HEK293 (cell line): Measurements from ENCODE around the gene GRN.
A peak's percentile ranks its signal among the peaks of the same experiment; 100 is the strongest.
"Not testable (repeated sequence)": the region's sequence is repeated elsewhere in the genome, so short reads cannot be mapped to it uniquely, and the experiment has no call there.

Experiments
- CTCF ChIA-PET: fragments of 350-600 bp; formaldehyde crosslinking; extraction: SDS; loops from one replicate; lab custom pipeline; 2021; ENCODE audit warnings: antibody characterized with exemption; lab: Yijun Ruan, JAX
- POLR2A ChIA-PET: fragments of 300-600 bp; formaldehyde crosslinking; extraction: SDS; loops from one replicate; lab custom pipeline; 2020; ENCODE audit warnings: antibody characterized with exemption, inconsistent platforms; lab: Yijun Ruan, JAX
- H3K27ac ChIP-seq: fragments of 200-500 bp; sonication (Bioruptor generic); 2 replicates; pipeline ENCODE4 v1.5.1; 2014; ENCODE audit warnings: low read depth, low read length, control low read depth, inconsistent platforms; ENCODE audit errors: extremely low read depth
- H3K36me3 ChIP-seq, 2 experiments: fragments of 200-500 bp in 1 of 2; sonication (Bioruptor generic) in 1 of 2; 1 replicate in 1 of 2; 2 replicates in 1 of 2; pipeline ENCODE4 v1.5.1; 2014 to 2017; ENCODE audit warnings: inconsistent platforms in 2 of 2, low read length in 2 of 2; ENCODE audit not compliant: control insufficient read depth in 2 of 2, insufficient read depth in 1 of 2
- H3K4me1 ChIP-seq: fragments of 200-500 bp; sonication (Bioruptor generic); 2 replicates; pipeline ENCODE4 v1.5.1; 2014; ENCODE audit warnings: mild to moderate bottlenecking, low read length, inconsistent platforms; ENCODE audit not compliant: control insufficient read depth, insufficient read depth
- H3K4me3 ChIP-seq: 2 replicates; pipeline ENCODE4 v1.5.1; 2011; ENCODE audit warnings: low read depth, mild to moderate bottlenecking, control low read depth, low read length, moderate library complexity
- H3K9me3 ChIP-seq: fragments of 200-500 bp; sonication (Bioruptor generic); 2 replicates; pipeline ENCODE4 v1.5.1; 2014; ENCODE audit warnings: low read depth, low read length, inconsistent platforms; ENCODE audit not compliant: control insufficient read depth, insufficient read depth
- KLF1 ChIP-seq: fragments of 450-650 bp; formaldehyde crosslinking; IDR thresholded peaks from 2 replicates; pipeline ENCODE4 v1.5.1; 2016; ENCODE audit warnings: missing biosample characterization, missing genetic modification characterization
- ZBTB11 ChIP-seq: fragments of 450-650 bp; formaldehyde crosslinking; conservative IDR thresholded peaks from 2 replicates; pipeline ENCODE4 v1.5.1; 2016; ENCODE audit warnings: low read depth, missing biosample characterization, missing genetic modification characterization
- ZNF335 ChIP-seq: fragments of 450-650 bp; formaldehyde crosslinking; conservative IDR thresholded peaks from 2 replicates; pipeline ENCODE4 v1.5.1; 2016; ENCODE audit warnings: missing biosample characterization, missing genetic modification characterization
- TF ChIP-seq, protein P1 (sequence below): fragments of 450-650 bp; formaldehyde crosslinking; IDR thresholded peaks from 2 replicates; pipeline ENCODE4 v1.5.1; 2016; ENCODE audit warnings: missing biosample characterization, missing genetic modification characterization
- TF ChIP-seq, protein P2 (sequence below): fragments of 450-650 bp; formaldehyde crosslinking; IDR thresholded peaks from 2 replicates; pipeline ENCODE4 v1.5.1; 2016; ENCODE audit warnings: missing biosample characterization, missing genetic modification characterization
- TF ChIP-seq, protein P3 (sequence below): fragments of 450-650 bp; formaldehyde crosslinking; optimal IDR thresholded peaks from 2 replicates; pipeline ENCODE3; 2016; ENCODE audit warnings: missing biosample characterization, mild to moderate bottlenecking, missing genetic modification characterization

GRN gene

GRCh38 chr17:44347206-44348055 lies 2.3 kb downstream of the GRN start:
- H3K36me3 ChIP-seq = peaks cover 0 to 38% of the 10 kb centered on the region in 2 experiments; a peak in 1 of 3 replicates
- H3K4me1 ChIP-seq, H3K27ac ChIP-seq, H3K4me3 ChIP-seq, H3K9me3 ChIP-seq: not testable (repeated sequence)
- TF ChIP-seq KLF1 (tag by site-specific recombination) = peak; percentile 51
- TF ChIP-seq, protein P1, sequence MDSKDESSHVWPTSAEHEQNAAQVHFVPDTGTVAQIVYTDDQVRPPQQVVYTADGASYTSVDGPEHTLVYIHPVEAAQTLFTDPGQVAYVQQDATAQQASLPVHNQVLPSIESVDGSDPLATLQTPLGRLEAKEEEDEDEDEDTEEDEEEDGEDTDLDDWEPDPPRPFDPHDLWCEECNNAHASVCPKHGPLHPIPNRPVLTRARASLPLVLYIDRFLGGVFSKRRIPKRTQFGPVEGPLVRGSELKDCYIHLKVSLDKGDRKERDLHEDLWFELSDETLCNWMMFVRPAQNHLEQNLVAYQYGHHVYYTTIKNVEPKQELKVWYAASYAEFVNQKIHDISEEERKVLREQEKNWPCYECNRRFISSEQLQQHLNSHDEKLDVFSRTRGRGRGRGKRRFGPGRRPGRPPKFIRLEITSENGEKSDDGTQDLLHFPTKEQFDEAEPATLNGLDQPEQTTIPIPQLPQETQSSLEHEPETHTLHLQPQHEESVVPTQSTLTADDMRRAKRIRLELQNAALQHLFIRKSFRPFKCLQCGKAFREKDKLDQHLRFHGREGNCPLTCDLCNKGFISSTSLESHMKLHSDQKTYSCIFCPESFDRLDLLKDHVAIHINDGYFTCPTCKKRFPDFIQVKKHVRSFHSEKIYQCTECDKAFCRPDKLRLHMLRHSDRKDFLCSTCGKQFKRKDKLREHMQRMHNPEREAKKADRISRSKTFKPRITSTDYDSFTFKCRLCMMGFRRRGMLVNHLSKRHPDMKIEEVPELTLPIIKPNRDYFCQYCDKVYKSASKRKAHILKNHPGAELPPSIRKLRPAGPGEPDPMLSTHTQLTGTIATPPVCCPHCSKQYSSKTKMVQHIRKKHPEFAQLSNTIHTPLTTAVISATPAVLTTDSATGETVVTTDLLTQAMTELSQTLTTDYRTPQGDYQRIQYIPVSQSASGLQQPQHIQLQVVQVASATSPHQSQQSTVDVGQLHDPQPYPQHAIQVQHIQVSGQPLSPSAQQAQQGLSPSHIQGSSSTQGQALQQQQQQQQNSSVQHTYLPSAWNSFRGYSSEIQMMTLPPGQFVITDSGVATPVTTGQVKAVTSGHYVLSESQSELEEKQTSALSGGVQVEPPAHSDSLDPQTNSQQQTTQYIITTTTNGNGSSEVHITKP (tag by site-specific recombination) = peak; percentile 40; the same call in 1 of the 2 replicates
- ChIA-PET CTCF (interaction anchor here (0.6 to 1.5 kb wide), 7 partner anchors 9 to 290 kb away, joined by 3 to 5 read pairs (median 4); no protein-coding TSS in a partner anchor), POLR2A (interaction anchor here (0.5 to 0.9 kb wide), 4 partner anchors 31 to 184 kb away, joined by 3 to 8 read pairs (median 4); partner anchors contain the start of gene ATXN7L3)

DNA sequence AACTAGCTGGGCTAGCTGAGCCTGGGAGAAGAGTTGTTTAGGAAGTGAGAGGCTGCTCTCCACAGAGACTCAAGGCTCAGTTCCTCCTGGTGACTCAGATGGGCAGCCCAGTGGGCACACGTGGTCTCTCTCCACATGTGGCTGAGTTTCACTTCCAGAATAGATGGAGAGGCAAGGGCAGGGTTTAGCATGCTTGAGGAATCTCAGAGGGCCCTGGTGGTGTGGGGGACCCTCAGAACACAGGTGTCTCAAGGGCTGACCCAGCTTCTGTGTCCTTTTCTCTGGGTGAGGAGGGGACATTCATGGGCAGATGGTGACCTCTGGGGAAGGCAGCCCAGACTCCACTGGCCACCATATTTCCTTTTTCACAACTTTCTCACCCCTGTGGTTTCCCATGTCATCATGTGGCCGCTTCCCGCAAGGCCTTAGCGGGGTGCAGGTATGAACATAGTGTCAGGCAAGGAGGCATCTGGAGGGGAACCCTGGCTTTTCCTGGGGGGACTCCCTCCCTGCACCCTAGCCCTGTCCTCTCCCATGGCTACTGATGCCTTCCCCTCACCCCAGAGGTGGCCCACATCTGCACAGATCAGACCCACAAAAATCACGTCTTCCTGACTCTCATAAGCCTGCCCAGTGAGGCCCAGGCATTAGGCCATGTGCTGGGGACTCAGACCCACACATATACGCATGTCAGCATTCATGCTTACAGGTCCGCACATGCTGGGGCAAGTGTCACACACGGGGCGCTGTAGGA lies 3.3 kb downstream of the GRN start:
- CTCF ChIA-PET = interaction anchor here (0.6 to 2.1 kb wide), 7 partner anchors 13 to 1871 kb away, joined by 3 to 5 read pairs (median 3); no protein-coding TSS in a partner anchor
- POLR2A ChIA-PET = interaction anchor here (0.5 to 1.7 kb wide), 3 partner anchors 32 to 118 kb away, joined by 4 to 6 read pairs (median 4); no protein-coding TSS in a partner anchor
- no peak overlapping the region for H3K4me3 ChIP-seq
- TF ChIP-seq, protein P2, sequence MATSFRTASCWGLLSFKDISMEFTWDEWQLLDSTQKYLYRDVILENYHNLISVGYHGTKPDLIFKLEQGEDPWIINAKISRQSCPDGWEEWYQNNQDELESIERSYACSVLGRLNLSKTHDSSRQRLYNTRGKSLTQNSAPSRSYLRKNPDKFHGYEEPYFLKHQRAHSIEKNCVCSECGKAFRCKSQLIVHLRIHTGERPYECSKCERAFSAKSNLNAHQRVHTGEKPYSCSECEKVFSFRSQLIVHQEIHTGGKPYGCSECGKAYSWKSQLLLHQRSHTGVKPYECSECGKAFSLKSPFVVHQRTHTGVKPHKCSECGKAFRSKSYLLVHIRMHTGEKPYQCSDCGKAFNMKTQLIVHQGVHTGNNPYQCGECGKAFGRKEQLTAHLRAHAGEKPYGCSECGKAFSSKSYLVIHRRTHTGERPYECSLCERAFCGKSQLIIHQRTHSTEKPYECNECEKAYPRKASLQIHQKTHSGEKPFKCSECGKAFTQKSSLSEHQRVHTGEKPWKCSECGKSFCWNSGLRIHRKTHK = no peak
- TF ChIP-seq ZBTB11 (tag by site-specific recombination) (no peak), ZNF335 (no peak)
- TF ChIP-seq, protein P3, sequence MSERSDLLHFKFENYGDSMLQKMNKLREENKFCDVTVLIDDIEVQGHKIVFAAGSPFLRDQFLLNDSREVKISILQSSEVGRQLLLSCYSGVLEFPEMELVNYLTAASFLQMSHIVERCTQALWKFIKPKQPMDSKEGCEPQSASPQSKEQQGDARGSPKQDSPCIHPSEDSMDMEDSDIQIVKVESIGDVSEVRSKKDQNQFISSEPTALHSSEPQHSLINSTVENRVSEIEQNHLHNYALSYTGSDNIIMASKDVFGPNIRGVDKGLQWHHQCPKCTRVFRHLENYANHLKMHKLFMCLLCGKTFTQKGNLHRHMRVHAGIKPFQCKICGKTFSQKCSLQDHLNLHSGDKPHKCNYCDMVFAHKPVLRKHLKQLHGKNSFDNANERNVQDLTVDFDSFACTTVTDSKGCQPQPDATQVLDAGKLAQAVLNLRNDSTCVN (tag by site-specific recombination) = no peak
- TF ChIP-seq, all 188 proteins: peak for 0
- Histone ChIP-seq H3K4me1 (no peaks in the 10 kb centered on the region), H3K27ac (no peak overlapping the region), H3K9me3 (no peaks in the 10 kb centered on the region), H3K36me3 (peaks cover 0 to 46% of the 10 kb centered on the region in 2 experiments; a peak in 1 of 3 replicates)
